Smooth muscle cell of the brain vasculature (primary cell): ENCODE measurements around the gene PIP4K2B.

Source experiments
- DNase-seq: peaks from one replicate; pipeline ENCODE4 v3.0.0-alpha.2; 2012; ENCODE audit warnings: low read depth, low spot score

Gene PIP4K2B

GRCh38 chr17:38779965-38780752, 19.2 kb downstream of the PIP4K2B start:
- DNase-seq = no peak

DNA sequence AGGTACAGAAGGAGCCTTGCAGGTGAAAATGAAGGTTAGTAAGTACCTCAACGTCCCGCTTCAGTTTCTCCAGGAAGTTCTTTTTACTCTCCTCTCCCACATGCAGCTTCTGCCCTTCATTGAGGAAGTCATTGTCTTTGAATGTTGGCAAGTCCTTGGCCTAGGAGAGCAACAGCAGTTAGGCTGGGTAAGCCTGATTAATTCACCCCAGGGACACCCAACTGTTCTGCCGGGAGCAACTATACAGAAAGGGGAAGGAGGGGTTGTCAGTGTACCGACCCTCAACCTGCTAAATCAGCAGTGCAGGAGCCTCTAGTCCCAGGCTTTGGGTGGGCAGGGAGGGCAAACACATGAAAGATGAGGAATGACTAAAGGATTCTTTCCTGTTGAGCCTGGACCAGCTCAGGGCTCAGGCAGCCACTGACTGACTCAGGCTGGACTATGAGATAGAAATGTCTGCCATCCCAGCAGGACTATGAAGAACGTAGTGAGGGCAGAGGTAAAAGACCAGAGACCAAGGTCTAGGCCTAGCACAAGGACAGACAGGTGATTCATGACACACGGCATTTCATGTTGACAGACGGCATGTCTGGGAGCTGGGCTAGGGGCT, 21.6 kb downstream of the PIP4K2B start:
- DNase-seq = no peak

GRCh38 chr17:38773258-38773657, 26.1 kb downstream of the PIP4K2B start:
- DNase-seq = no peak

GRCh38 chr17:38768417-38768816, 30.9 kb downstream of the PIP4K2B start:
- DNase-seq = no peak

DNA sequence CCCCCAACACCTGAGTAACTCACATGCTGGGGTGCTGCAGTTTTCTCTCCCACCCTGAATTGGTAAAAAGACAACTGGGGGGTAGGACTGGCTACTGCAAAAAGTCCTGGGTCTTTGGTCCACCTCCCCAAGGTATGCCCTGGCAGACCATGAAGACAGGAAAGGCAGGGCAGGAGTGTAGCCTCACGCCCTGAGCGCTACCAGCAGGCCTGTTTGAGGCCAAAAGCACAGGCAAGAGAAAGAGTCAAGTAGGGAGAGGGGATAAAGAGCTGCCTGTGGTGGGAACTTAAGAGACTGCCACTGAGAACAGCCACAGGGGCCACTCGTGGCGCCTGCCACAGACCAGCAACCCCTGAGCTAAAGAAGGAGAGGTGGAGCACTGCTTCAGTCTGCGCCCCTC, 33.0 kb downstream of the PIP4K2B start:
- no peak for DNase-seq

DNA sequence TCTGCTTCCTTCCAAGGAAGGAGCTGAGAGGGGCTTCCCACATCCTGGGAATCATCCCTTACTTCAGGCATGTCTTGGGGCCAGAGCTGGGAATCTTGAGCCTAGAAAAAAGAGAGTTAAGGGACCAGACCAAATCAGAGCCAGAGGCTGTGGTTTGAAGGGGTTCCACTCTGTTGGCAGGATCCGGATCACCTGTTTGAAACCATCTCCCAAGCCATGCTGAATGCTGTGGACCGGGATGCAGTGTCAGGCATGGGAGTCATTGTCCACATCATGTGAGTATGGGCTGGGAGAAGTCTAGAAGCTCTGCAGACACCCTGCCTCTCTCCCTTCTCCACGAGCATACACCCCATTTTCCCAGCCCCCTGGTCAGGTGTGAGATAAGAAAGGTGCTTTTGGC, 37.1 kb downstream of the PIP4K2B start:
- no peak for DNase-seq

DNA sequence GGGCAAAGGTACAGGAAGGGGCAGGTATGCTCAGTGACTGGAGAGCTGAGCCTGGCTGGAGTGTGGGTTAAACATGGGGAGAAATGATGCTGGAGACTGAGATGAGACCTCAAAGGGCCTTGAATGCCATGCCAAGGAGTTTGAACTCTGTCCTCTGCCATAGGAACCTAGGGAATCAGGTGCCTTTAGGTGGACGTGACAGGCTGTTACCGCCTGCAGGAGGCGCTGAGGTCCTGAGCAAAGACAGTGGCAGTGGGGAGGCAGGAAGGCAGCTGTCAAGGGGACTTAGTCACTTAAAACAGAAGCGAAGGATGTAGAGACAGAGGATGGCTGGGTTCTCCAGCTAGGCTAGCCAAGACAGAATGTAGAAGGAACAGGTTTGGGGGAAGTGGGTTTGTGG, 37.7 kb downstream of the PIP4K2B start:
- DNase-seq = no peak

- DNase-seq = no peak
Measured at GRCh38 chr17:38753071-38753506, 46.3 kb downstream of the PIP4K2B start.

GRCh38 chr17:38752308-38753070, 46.9 kb downstream of the PIP4K2B start, which contains the start of gene PSMB3:
PSMB3 (plus strand) TSS chr17:38752741; CDS start chr17:38752827, 86 bp downstream.
- DNase-seq = peak; percentile 95

GRCh38 chr17:38751808-38752307, 47.5 kb downstream of the PIP4K2B start:
- DNase-seq = no peak

GRCh38 chr17:38751144-38751807, 48.1 kb downstream of the PIP4K2B start:
- DNase-seq = no peak

DNA sequence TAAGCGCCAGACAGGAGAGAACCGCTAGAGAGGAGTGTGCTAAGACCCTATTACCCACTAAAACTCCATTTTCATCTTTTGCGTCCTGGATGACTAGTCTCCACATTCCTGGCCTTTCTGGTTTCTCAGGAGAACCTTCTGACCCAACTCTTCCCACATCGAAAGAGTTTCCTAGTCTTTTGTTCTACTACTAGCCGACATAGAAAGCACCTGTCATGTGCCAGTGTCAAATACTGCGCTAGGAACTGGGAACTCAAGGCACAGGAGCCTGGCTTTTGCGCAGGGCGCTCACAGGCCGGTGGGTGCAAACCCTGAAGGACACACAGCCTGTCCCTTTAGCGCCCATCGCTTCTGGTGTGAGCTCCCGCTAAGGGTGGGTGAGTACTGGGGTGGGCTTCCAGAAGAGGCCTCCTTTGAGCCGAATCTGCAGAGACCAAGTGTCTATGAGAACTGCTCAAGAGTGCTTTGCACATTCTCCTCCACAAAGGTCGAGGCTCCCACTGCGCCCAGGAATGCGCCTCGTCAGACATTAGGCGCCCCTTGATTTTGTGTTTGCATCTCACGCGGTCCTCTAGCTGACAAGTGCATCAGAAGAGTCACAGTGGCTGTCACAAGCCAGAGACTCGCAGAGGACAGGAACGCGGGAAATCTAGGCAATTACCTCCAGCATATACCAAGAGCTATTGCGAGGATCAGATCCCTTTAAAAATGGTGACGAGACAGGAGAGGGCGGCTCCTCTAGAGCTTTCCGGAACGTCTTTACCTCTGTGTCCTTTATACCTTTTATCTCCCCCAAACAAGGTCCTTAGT, 48.8 kb downstream of the PIP4K2B start:
- DNase-seq = no peak

- DNase-seq = no peak
Measured at GRCh38 chr17:38750044-38750311, 49.4 kb downstream of the PIP4K2B start.

GRCh38 chr17:38749223-38750043, 49.9 kb downstream of the PIP4K2B start:
- no peak for DNase-seq

- DNase-seq = no peak
Measured at GRCh38 chr17:38748892-38749222, 50.5 kb downstream of the PIP4K2B start.

DNA sequence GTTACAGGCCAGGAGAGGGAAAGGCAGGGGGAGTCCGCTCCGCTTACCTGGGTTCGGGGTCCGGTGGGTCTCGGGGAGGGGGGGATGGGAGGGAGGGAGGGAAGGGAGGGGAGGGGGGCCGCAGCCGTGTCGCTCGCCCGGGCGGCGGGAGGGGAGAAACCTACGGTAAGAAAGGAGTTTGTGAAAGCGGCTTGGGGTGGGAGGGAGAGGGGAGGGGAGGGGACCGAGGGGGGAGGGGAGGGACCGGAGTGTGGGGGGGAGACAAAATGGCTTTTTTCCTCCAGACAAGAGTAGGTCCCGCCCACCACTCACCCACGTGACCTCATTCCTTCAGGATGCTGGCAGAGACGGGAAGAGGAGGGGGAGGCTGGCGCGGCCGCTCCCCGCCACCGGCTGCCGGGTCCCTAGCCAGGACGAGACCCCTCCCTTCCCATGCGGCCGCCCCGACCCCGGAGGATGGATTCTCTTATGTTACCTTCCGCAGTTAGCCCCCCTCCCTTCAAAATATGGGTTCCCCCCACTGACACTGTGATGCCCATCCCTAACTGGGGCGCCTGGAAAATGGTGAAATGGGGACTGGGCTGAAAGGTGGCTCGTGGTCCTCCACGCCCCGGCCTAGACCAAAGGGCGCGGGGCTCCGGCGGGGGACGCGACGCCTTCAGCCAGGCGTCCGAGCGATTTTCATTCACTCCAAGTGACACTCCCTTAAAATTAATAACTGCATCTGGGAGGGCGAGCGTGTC, 51.0 kb downstream of the PIP4K2B start, which contains the start of gene PCGF2:
PCGF2 (minus strand) TSS at position 188 of the 743 bp plus-strand sequence. CDS start 7,934 bp downstream, outside the sequence.
- DNase-seq = no peak

DNA sequence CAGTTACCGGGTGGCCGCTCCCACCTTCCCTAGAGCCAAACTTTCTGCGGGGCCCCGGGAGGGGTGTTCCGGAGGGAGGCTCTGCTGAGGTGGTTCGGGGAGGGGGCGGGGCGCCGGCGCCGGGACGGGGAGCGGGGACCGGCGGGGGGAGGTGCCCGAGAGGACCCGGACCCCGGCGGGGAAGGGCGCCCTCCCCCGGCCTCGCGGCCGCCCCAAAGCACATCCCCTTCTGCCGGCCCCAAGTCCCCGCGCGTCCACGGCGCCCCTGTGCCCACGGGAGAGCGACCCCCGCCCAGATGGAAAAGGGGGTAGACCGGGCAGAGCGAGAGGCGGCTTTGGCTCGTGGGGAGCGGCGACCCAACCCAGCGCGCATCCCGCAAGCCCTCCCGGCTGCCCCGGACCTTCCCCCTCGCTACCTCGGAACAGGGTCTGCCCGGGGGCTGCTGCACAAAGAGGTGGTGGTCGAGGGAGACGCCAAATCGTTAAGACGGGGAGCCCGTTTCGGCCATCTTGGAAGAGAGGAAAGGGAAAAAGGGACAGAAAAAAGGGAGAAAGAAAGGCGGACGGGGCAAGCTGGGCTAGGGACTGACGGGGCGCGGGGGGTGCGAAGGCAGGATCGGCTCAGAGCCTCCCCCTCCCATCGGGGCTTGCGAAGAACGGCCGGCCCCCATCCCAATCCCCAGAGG, 51.8 kb downstream of the PIP4K2B start:
- no peak for DNase-seq

DNA sequence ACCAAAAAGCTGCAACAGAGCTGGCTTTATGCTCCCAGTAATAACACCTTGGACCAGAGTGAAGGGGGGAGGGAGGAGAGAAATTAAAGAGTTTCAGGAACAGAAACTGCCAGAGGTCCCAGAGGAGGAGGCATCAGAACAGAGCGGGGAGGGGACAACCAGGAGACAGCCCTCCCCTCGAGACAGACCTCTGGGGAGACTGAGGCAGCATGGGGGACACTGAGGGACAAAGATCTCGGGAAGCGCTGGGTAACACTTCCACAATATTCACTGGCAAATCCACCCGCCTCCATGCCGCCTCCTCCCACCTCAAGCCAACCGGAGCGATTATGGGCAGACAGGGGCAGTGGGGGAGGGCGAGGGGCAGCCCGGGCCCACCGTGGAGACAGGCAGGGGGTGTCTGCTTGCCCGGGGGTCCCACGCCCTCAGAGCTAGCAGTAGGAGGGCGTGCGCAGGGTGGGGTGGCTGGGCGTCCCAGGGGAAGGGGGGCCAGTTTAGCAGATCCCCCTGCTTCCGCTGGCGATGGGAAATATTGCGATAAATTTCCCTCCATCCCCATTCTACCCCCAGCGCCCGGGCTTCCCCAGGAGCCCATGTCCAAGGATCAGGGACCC, 52.4 kb downstream of the PIP4K2B start:
- DNase-seq = no peak
